ENCODE data around the gene ZC3H13. TPM values are rescaled to one million over a fixed set of nuclear protein-coding genes. Genes with fewer than 3 reads are reported as not detected.

Gene ZC3H13
- total RNA-seq, 1 experiment from 2014 or later: 61.9 TPM

DNA sequence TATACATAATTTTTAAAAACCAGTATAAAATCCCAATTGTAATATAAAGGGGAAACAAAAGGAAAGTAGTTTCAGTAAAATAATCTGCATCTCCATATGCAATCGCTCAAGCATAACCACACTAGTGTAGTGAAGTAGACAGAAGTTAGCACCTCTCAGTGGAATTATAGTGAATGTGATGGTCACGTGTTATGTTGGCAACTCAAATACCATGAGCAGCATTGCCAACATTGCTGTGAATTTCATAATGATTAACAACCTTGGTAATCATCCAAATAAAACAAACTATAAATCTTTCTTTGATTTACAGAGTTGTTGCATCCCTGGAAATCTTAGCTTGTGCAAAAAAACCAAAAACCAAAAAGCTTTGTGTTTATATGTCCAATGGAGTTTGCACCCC is 123.7 kb downstream of the ZC3H13 start:
- Mint-ChIP-seq H3K9me3 (no peaks in the 10 kb centered on the region), H3K27ac (no peak overlapping the region), H3K4me1 (peaks cover 9% of the 10 kb centered on the region in 2 experiments; a peak in 3 of 4 replicates), H3K27me3 (ENCODE audit: low read depth) (peaks cover 7% of the 10 kb centered on the region), H3K36me3 (ENCODE audit: insufficient read depth in 1 of 3, low read depth in 3 of 3) (no peaks in the 10 kb centered on the region), H3K4me3 (no peak overlapping the region)
- H3K14ac ChIP-seq (ENCODE audit: insufficient read depth, low read length): no peak overlapping the region
- H3K18ac ChIP-seq (ENCODE audit: insufficient read length, low read depth, low read length): no peak overlapping the region
- H3K4ac ChIP-seq (ENCODE audit: low read depth, low read length): no peak overlapping the region
- 0 out of 2 replicates have a peak, but pooled peaks cover 2% of the 10 kb centered on the region for H3K79me2 ChIP-seq (ENCODE audit: insufficient read depth, low read length)
- H4K8ac ChIP-seq (replicated peaks; ENCODE audit: insufficient read length, low read depth, low read length): no peak overlapping the region
- no peak overlapping the region for H3K27ac ChIP-seq (ENCODE audit: insufficient read length, low read depth, low read length)
- no peak overlapping the region for H3T11ph ChIP-seq (ENCODE audit: low read length)
- H3K9ac ChIP-seq (ENCODE audit: extremely low read depth, insufficient read length, low read length): no peak overlapping the region
- no peak overlapping the region for H4K91ac ChIP-seq (ENCODE audit: insufficient read length, low read depth, low read length)
- H3K23me2 ChIP-seq (ENCODE audit: insufficient read length, low read depth, low read length, poor library complexity, severe bottlenecking): no peaks in the 10 kb centered on the region
- H3K23ac ChIP-seq (ENCODE audit: insufficient read length, low read depth, low read length): no peak overlapping the region
- H3K4me1 ChIP-seq (ENCODE audit: insufficient read depth, low read length): no peaks in the 10 kb centered on the region
- no peaks in the 10 kb centered on the region for H3K27me3 ChIP-seq (ENCODE audit: insufficient read depth, low read length)
- no peaks in the 10 kb centered on the region for H3K9me3 ChIP-seq (ENCODE audit: control insufficient read depth, low read depth, low read length)
- H3K79me1 ChIP-seq (ENCODE audit: insufficient read depth, low read depth, low read length, poor library complexity, severe bottlenecking): no peaks in the 10 kb centered on the region
- H3K56ac ChIP-seq (ENCODE audit: insufficient read length, low read depth, low read length): no peak overlapping the region
- H4K5ac ChIP-seq (ENCODE audit: insufficient read length, low read depth, low read length): no peak overlapping the region
- H2BK12ac ChIP-seq (ENCODE audit: insufficient read length, low read depth, low read length): no peak overlapping the region
- H2BK120ac ChIP-seq (ENCODE audit: low read depth, low read length, poor library complexity, severe bottlenecking): no peak overlapping the region
- no peak overlapping the region for H2BK15ac ChIP-seq (ENCODE audit: low read depth, low read length)
- no peak overlapping the region for H2BK20ac ChIP-seq (ENCODE audit: low read depth, low read length, poor library complexity, severe bottlenecking)
- no peak for DNase-seq
- TF ChIP-seq, protein P1, sequence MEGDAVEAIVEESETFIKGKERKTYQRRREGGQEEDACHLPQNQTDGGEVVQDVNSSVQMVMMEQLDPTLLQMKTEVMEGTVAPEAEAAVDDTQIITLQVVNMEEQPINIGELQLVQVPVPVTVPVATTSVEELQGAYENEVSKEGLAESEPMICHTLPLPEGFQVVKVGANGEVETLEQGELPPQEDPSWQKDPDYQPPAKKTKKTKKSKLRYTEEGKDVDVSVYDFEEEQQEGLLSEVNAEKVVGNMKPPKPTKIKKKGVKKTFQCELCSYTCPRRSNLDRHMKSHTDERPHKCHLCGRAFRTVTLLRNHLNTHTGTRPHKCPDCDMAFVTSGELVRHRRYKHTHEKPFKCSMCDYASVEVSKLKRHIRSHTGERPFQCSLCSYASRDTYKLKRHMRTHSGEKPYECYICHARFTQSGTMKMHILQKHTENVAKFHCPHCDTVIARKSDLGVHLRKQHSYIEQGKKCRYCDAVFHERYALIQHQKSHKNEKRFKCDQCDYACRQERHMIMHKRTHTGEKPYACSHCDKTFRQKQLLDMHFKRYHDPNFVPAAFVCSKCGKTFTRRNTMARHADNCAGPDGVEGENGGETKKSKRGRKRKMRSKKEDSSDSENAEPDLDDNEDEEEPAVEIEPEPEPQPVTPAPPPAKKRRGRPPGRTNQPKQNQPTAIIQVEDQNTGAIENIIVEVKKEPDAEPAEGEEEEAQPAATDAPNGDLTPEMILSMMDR (conservative IDR thresholded peaks at IDR 0.05): no peak
- no peak overlapping the region for H2BK5ac ChIP-seq (ENCODE audit: insufficient read length, low read length)
- no peak overlapping the region for H2AK5ac ChIP-seq (ENCODE audit: insufficient read length, low read length)
- H3K4me2 ChIP-seq (ENCODE audit: insufficient read depth, insufficient read length, low read length): no peak overlapping the region
- H4K20me1 ChIP-seq (ENCODE audit: control insufficient read depth, insufficient read depth, insufficient read length): no peaks in the 10 kb centered on the region
- no CpG with 5 or more reads among the region's 2 CpGs for WGBS (ENCODE audit: extremely low coverage, insufficient read length, low lambda C conversion rate)
- H2AFZ ChIP-seq (ENCODE audit: low read length): no peak overlapping the region

All from H9 (cell line).